Activated CD4-positive, alpha-beta T cell treated with anti-CD3 and anti-CD28 coated beads, Interleukin-10, Interleukin-2, amounts not matched to agents 100 ng/mL and 50 ng/mL, durations not matched to agents 16 hours and 8 hours (primary cell): ENCODE results near the gene ITGB7.

Source experiments
- DNase-seq: peaks from one replicate; pipeline ENCODE4 v3.0.0-alpha.2; 2020

ITGB7 gene

GRCh38 chr12:53230108-53230845, 23.2 kb upstream of the ITGB7 start:
- no peak for DNase-seq

GRCh38 chr12:53229454-53229853, 22.4 kb upstream of the ITGB7 start:
- no peak for DNase-seq

- DNase-seq: no peak
Measured at GRCh38 chr12:53227836-53228235, 20.8 kb upstream of the ITGB7 start.

GRCh38 chr12:53227341-53227740, 20.3 kb upstream of the ITGB7 start:
- no peak for DNase-seq

GRCh38 chr12:53226815-53227214, 19.8 kb upstream of the ITGB7 start:
- no peak for DNase-seq

GRCh38 chr12:53225635-53226424, 18.8 kb upstream of the ITGB7 start:
- no peak for DNase-seq

- no peak for DNase-seq
Measured at GRCh38 chr12:53224897-53225634, 18.0 kb upstream of the ITGB7 start.

GRCh38 chr12:53224061-53224896, 17.2 kb upstream of the ITGB7 start:
- no peak for DNase-seq

- no peak for DNase-seq
Measured at GRCh38 chr12:53223389-53224060, 16.5 kb upstream of the ITGB7 start.

GRCh38 chr12:53222806-53223261, 15.8 kb upstream of the ITGB7 start:
- DNase-seq: no peak

- no peak for DNase-seq
Measured at GRCh38 chr12:53222170-53222721, 15.2 kb upstream of the ITGB7 start.

- peak; percentile 64 for DNase-seq
Measured at GRCh38 chr12:53221203-53222080, 14.4 kb upstream of the ITGB7 start.

- DNase-seq: peak; percentile 94
Measured at GRCh38 chr12:53220694-53221202, 13.7 kb upstream of the ITGB7 start.

GRCh38 chr12:53219956-53220693, 13.1 kb upstream of the ITGB7 start:
- peak; percentile 88 for DNase-seq

GRCh38 chr12:53219292-53219955, 12.4 kb upstream of the ITGB7 start:
- peak; percentile 81 for DNase-seq

GRCh38 chr12:53218551-53219291, 11.7 kb upstream of the ITGB7 start:
- no peak for DNase-seq

- DNase-seq: no peak
Measured at GRCh38 chr12:53217931-53218307, 10.9 kb upstream of the ITGB7 start.
